GM12878 (cell line): ENCODE results near the gene JOSD2. TPM values are rescaled to one million over a fixed set of nuclear protein-coding genes. Genes with fewer than 3 reads are reported as not detected.
A peak's percentile ranks its signal among the peaks of the same experiment; 100 is the strongest.

Experiments used
- BACH1 ChIP-seq: fragments of 450-650 bp; IDR thresholded peaks from 2 replicates; pipeline ENCODE4 v1.6.1; 2017; ENCODE audit warnings: mild to moderate bottlenecking, borderline replicate concordance
- CBX5 ChIP-seq: sonication (generic); IDR thresholded peaks from 2 replicates; pipeline ENCODE4 v1.6.1; 2016; ENCODE audit warnings: low read depth, moderate library complexity, mild to moderate bottlenecking, inconsistent platforms
- CTCF ChIP-seq, 3 experiments: IDR thresholded peaks in 2 of 3; conservative IDR thresholded peaks in 1 of 3; 2 replicates each; pipeline ENCODE4 v1.5.1; 2011; ENCODE audit warnings: low read depth in 3 of 3, low read length in 3 of 3, mild to moderate bottlenecking in 3 of 3, control low read depth in 2 of 3, moderate library complexity in 2 of 3, inconsistent platforms in 1 of 3, mixed read lengths in 1 of 3; ENCODE audit not compliant: control insufficient read depth in 2 of 3, insufficient read depth in 1 of 3; ENCODE audit errors: extremely low read depth in 1 of 3
- EED ChIP-seq: sonication (generic); IDR thresholded peaks from 2 replicates; pipeline ENCODE4 v1.6.1; 2016; ENCODE audit warnings: antibody characterized with exemption, low read depth
- ESRRA ChIP-seq: IDR thresholded peaks from 2 replicates; pipeline ENCODE4 v1.6.1; 2012; ENCODE audit warnings: mild to moderate bottlenecking, low read length, improper control_type of control experiment
- FOXM1 ChIP-seq: IDR thresholded peaks from 2 replicates; pipeline ENCODE4 v1.6.1; 2012; ENCODE audit warnings: low read depth, mild to moderate bottlenecking, inconsistent platforms, low read length, moderate library complexity
- KLF5 ChIP-seq: fragments of 450-650 bp; IDR thresholded peaks from 2 replicates; pipeline ENCODE4 v1.6.1; 2014; ENCODE audit warnings: mild to moderate bottlenecking; ENCODE audit not compliant: partially characterized antibody
- MLLT1 ChIP-seq: fragments of 450-650 bp; IDR thresholded peaks from 2 replicates; pipeline ENCODE4 v1.6.1; 2016; ENCODE audit warnings: mild to moderate bottlenecking
- PKNOX1 ChIP-seq: fragments of 450-650 bp; IDR thresholded peaks from 2 replicates; pipeline ENCODE4 v1.6.1; 2016; ENCODE audit warnings: mild to moderate bottlenecking
- SIN3A ChIP-seq: IDR thresholded peaks from 2 replicates; pipeline ENCODE4 v1.6.1; 2012; ENCODE audit warnings: low read depth, low read length, improper control_type of control experiment
- SMC3 ChIP-seq: IDR thresholded peaks from 2 replicates; pipeline ENCODE4 v1.6.1; 2011; ENCODE audit warnings: low read length, improper control_type of control experiment, borderline replicate concordance
- SRF ChIP-seq, 2 experiments: IDR thresholded peaks; 2 replicates each; pipeline ENCODE4 v1.6.1; 2011; ENCODE audit warnings: low read depth in 2 of 2, low read length in 2 of 2, mild to moderate bottlenecking in 1 of 2, moderate library complexity in 1 of 2
- polyA plus RNA-seq, 11 experiments: library from polyadenylated mRNA; depleted of rRNA in 4 of 11; unstranded in 6 of 11; stranded (reverse) in 5 of 11; fragments of >200 nt; fragmentation: Nextera tagmentation in 4 of 11; fragmentation: Illumina TruSeq in 1 of 11; extraction: Ambion mirVana in 4 of 11; extraction: Trizol in 1 of 11; gene quantifications; 1 replicate in 1 of 11; 2 replicates in 10 of 11; pipeline versions ENCODE4 v1.2.1 to v1.2.3, GENCODE V29; 2011 to 2016; ENCODE audit warnings: inconsistent platforms in 2 of 11, missing spikeins in 2 of 11, low read depth in 1 of 11
- total RNA-seq, 4 experiments: library from RNA; depleted of rRNA in 3 of 4; stranded (reverse); fragments of >200 nt in 3 of 4; fragmentation: Illumina TruSeq in 1 of 4; extraction: Trizol in 1 of 4; gene quantifications; 2 replicates each; pipeline versions ENCODE4 v1.2.1 to v1.2.3, GENCODE V29; 2013 to 2021

Gene JOSD2
- total and polyA plus RNA-seq, 10 of the 15 experiments (the other 5 are each of a cell fraction or from before 2014, with no cell fraction given): 0.91 to 26.7 (median 13.0) TPM

GRCh38 chr19:50461066-50461875 is 49.7 kb downstream of the JOSD2 start (continued):
- TF ChIP-seq PKNOX1 (peak; percentile 72), BACH1 (no peak; the same call in 1 of the 2 replicates), FOXM1 (no peak), MLLT1 (no peak), CTCF (IDR thresholded peaks at IDR 0.05 in 2 of 3, conservative IDR thresholded peaks at IDR 0.05 in 1 of 3; ENCODE audit: control insufficient read depth in 2 of 3, extremely low read depth in 1 of 3, insufficient read depth in 1 of 3, low read depth in 3 of 3, low read length in 3 of 3) (peak; percentile 92 to 95 (median 92)), EED (no peak), SRF (IDR thresholded peaks at IDR 0.05; ENCODE audit: low read depth in 2 of 2, low read length in 2 of 2) (no peak), SMC3 (peak; percentile 96), CBX5 (no peak), SIN3A (no peak), KLF5 (no peak), ESRRA (no peak)
